Right lung (tissue), 5 donors: ENCODE results near the gene ERGIC1. TPM values are rescaled to one million over a fixed set of nuclear protein-coding genes. Genes with fewer than 3 reads are reported as not detected.
"Not testable (repeated sequence)": the region's sequence is repeated elsewhere in the genome, so short reads cannot be mapped to it uniquely, and the experiment has no call there.

ENCODE experiments used
- DNase-seq, 2 donors: peaks; one replicate each; pipeline ENCODE4 v3.0.0-alpha.2; 2013
- polyA plus RNA-seq, 5 donors: library from polyadenylated mRNA; unstranded; fragments of 120-200 nt; gene quantifications; one replicate each; pipeline versions ENCODE4 v1.2.1 to v1.2.3, GENCODE V29; 2013; ENCODE audit warnings: inconsistent platforms in 1 of 5, low replicate concordance in 1 of 5; ENCODE audit not compliant: insufficient read length in 5 of 5, insufficient read depth in 1 of 5

Gene ERGIC1
- polyA plus RNA-seq, 5 donors = 112 to 127 (median 121) TPM

DNA sequence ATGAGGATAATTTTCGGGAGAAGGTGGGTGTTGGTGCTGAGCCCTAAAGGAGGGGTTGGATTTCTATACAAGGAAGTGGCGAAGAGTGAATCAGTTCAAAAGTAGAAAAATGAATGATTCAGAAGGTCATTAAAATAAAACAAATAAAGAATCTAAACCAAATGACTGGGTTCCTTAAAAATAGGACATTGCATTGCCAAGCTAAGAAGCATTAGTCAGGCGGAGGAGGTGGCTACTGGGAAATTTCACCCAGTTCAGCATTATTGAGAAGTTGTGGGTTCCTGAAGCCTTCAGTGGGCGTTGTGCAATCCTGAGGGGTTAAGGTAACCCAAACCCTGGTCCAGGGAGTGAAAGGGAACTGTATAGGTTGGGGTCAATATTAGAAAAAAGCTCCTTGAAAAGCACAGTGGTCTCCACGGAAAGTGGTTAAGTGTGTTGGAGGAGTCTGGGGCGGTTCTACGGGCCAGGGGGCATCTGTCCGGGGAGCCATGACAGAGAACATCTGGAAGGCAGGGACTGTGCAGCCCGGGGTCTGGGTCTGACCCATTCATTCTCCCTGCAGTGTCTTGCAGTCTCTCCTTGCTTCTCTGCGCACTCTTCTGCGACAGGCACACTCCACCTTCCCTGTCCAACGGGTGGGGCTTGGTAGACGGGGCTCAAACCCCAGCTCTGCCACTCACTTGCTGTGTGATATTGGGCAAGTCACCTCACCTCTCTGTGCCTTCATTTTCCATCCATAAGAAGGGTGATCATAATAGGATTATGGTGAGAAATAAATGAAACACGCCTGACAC is 35.4 kb upstream of the ERGIC1 start:
- no peak for DNase-seq

DNA sequence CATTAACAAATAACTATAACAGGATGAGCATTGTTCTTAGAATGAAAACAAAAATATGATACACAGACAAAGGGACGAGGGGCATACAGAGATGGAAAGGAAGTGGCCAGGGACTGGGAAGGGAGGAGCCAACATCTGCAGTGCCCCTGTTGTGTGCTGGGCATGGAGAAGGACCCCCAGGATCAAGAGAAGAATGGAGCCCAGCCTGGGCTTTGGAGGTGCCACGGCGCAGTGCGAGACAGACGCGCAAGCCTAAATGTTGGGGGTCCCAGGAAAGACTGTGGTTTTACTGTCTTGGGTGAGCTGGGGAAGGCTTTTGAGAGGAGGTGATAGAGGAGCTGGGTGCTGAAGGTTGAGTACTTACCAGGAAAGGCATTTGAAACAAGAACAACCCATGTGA is 34.6 kb upstream of the ERGIC1 start:
- no peak for DNase-seq

DNA sequence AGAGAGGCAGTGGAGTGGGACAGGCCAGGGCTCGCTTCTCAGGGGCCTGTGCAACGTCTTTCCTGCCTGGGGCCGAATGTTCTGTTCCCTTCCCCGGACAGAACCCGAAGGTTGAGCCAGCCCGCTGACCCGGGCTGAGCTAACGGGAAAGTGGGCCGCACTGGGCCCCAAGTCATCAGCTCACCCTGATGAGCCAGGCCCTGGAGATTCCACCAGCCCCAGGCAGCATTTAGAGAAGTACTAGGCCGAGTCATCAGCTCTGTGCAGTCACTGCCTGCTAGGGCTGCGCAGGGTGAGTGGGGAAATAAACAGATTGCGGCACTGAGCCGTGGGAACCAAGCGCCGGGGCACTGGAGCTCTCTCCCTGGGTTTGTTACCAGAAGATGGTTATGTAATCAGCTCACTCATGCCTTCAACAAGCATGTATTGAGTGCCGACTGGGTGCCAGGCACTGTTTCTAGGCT is 33.9 kb upstream of the ERGIC1 start:
- DNase-seq = no peak

DNA sequence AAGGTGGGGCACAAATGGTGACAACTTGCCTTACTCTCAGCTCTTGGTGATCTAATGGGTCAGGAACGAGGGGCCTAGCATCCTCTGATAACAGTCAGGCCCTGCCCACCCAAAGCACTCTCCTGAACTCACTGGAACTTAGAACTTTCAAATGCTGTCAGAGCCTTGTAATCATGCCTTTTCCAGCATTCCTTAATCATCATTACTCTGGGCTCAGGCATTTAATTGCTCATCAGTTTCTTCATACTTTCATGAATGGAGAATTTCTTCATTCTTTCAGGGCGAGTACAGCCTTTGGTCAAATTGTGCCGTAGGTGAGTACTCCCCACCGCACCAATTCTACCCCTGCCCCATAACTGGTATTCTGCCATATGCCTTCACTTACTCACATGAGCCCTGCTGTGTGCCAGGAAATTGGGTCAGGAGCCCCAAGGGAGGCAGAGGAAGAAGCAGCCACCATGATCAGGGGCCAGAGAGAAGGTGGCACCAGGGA is 32.8 kb upstream of the ERGIC1 start:
- DNase-seq = no peak

DNA sequence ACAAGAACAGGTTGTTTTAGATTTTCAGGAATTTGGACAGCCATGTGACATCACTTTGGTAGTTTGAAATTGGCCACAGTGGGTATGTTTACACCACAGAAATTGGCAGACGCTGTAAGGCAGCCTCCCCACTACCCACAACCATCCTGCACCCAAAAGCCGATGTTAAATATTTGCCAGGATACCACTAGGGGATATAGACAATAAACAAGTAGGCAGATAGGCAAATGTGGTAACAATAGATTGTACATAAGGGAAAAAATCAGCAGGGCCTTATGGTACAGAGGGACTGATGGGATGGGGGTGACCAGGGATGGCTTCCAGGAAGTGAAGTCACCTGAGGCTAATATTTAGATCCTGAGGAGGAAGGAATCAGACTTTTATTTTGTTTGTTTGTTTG is 31.9 kb upstream of the ERGIC1 start:
- DNase-seq = no peak

GRCh38 chr5:172802567-172803176 is 31.4 kb upstream of the ERGIC1 start:
- no peak for DNase-seq

- DNase-seq = no peak
These were observed 28.9 kb upstream of the ERGIC1 start for GRCh38 chr5:172805018-172805683.

- DNase-seq = no peak
These were observed 28.3 kb upstream of the ERGIC1 start for GRCh38 chr5:172805736-172806255.

GRCh38 chr5:172806897-172807672 is 27.0 kb upstream of the ERGIC1 start:
- peak; percentile 70 to 73 for DNase-seq

- no peak for DNase-seq
These were observed 26.2 kb upstream of the ERGIC1 start for GRCh38 chr5:172807766-172808311.

DNA sequence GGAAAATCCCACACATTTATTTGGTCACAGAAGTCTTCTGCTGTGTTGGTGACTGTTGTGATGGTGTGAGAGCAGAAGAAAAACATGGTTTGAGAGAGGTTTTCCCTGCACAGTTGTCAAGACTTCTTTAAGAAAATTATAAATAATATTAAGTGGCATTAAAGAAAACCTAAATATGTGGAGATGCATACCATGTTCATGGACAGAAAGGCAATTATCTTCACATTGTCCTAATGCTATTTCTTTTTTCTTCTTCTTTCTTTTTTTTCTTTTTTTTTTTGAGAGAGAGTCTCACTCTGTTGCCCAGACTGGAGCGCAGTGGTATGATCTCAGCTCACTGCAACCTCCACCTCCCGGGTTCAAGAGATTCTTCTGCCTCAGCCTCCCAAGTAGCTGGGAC is 24.3 kb upstream of the ERGIC1 start:
- no peak for DNase-seq

- not testable (repeated sequence) for DNase-seq
These were observed 23.1 kb upstream of the ERGIC1 start for GRCh38 chr5:172810996-172811395.

DNA sequence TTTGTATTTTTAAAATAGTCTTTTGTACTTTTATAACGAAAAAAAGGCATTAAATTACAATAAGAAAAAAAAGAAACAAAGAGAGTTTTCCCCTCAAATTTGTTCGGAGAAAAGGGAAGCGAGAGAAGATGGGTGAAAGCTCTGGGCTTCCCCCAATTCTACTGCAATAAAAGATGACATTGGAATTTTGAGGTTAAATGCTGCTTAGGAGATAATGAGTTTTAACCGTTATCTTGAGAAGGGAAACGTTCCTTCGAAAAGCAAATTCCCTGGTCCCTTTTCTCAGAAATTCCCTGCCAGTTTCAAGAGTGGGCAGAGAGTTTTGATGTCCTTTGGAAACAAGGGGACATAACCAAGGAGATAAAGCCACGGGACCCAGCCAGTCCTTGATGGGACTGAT is 18.4 kb upstream of the ERGIC1 start:
- no peak for DNase-seq

GRCh38 chr5:172816925-172817562 is 17.0 kb upstream of the ERGIC1 start:
- DNase-seq = no peak

DNA sequence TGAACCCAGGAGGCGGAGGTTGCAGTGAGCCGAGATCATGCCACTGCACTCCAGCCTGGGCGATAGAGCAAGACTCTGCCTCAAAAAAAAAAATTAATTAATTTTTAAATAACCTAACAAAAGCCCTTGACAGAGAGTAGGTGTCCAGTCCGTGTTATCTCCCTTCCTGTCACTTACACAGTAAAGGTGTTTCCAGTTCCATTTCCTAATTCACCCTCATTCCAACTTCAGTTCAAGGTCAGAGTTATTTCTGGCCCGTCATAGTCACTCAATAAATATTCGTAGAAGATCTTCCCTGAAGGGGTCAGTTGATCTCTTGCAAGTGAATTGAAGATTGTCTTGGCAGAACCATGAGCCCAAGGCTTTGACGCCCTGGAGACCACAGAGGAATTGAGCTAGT is 16.4 kb upstream of the ERGIC1 start:
- DNase-seq = no peak

GRCh38 chr5:172818081-172818480 is 16.0 kb upstream of the ERGIC1 start:
- DNase-seq = no peak

GRCh38 chr5:172819569-172819968 is 14.5 kb upstream of the ERGIC1 start:
- no peak for DNase-seq

GRCh38 chr5:172820046-172820767 is 13.8 kb upstream of the ERGIC1 start:
- no peak for DNase-seq

DNA sequence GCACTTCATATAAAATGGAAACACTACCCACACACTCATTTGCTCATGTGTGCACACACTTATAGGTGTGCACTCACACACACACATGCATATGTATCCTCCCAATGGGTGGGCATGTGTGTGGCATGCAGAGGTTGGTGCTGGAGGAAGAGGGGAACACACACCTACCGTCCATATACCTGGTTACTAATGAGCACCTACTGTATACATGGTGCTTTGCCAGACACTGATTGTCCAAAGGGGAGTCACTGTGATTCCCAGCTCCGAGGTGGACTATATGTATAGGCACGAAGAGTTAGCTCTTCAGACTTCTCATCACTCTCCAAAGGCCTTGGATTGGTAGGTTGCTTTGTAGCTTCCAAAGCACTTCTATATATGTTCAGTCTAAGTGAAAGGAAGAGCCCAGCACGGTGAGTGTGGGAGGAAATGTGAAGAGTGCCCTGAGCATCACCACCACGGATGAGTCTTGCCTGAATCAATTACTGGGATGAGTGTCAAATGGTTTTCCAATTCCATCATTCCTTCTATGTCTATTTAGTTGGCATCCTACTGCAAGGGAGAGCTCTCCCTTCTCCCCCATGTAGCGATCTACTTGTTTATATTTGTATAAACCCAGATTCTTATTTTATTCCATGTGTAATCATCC is 12.6 kb upstream of the ERGIC1 start:
- no peak for DNase-seq
